IPS DF 6.9 (cell line): Measurements from ENCODE around the gene PITPNC1.

Experiments
- DNase-seq: peaks from one replicate; pipeline ENCODE4 v3.0.0-alpha.2; 2013; ENCODE audit warnings: low read depth, low spot score
- H3K27ac ChIP-seq: one replicate; pipeline ENCODE4 v1.5.1; 2013; ENCODE audit warnings: low read length, control low read depth
- H3K27me3 ChIP-seq: 2 replicates; pipeline ENCODE4 v1.6.1; 2013; ENCODE audit warnings: mild to moderate bottlenecking, low read length; ENCODE audit not compliant: control insufficient read depth, insufficient read depth
- H3K36me3 ChIP-seq: 2 replicates; pipeline ENCODE4 v1.6.1; 2013; ENCODE audit warnings: low read length; ENCODE audit not compliant: control insufficient read depth, insufficient read depth
- H3K4me1 ChIP-seq: 2 replicates; pipeline ENCODE4 v1.6.1; 2013; ENCODE audit warnings: low read length; ENCODE audit not compliant: control insufficient read depth, insufficient read depth
- H3K4me3 ChIP-seq: 2 replicates; pipeline ENCODE4 v1.5.1; 2013; ENCODE audit warnings: mild to moderate bottlenecking, low read length
- H3K9me3 ChIP-seq: 2 replicates; pipeline ENCODE4 v1.6.1; 2013; ENCODE audit warnings: low read length, inconsistent platforms; ENCODE audit not compliant: control insufficient read depth, insufficient read depth
- WGBS: extraction: QIAGEN DNeasy Blood & Tissue Kit; methylation state at CpG from one replicate; pipeline ENCODE4 v1.1.7; 2013; ENCODE audit warnings: mixed read lengths, missing lambda C conversion rate; ENCODE audit not compliant: insufficient read length, insufficient coverage; 5-methylcytosine and 5-hydroxymethylcytosine counted together

PITPNC1 gene

DNA sequence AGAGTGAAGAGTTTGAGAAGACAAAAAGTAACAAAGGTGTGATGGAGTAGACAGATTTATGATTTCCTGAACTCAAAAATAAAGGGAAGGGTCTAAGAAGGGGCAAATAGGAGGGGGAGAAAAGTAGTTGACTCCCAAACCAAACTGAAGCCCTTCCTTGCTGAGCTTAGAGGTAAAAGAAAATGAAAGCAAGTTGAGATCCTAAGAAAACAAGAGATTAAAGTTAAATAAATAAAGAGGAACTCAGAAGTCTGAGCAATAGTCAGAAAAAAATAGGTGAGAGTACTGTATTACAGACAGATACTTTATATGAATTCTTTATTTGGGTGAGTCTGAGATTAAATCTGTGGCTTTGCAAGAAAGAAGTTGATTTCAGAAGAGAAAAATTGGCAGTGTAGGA is 7.4 kb upstream of the PITPNC1 start:
- no peaks in the 10 kb centered on the region for H3K9me3 ChIP-seq
- H3K4me3 ChIP-seq, result no peak overlapping the region
- no peak overlapping the region for H3K27ac ChIP-seq
- peaks cover 2% of the 10 kb centered on the region; the same call in 1 of the 2 replicates for H3K4me1 ChIP-seq
- no peaks in the 10 kb centered on the region for H3K36me3 ChIP-seq
- H3K27me3 ChIP-seq, result no peaks in the 10 kb centered on the region
- DNase-seq, result no peak

DNA sequence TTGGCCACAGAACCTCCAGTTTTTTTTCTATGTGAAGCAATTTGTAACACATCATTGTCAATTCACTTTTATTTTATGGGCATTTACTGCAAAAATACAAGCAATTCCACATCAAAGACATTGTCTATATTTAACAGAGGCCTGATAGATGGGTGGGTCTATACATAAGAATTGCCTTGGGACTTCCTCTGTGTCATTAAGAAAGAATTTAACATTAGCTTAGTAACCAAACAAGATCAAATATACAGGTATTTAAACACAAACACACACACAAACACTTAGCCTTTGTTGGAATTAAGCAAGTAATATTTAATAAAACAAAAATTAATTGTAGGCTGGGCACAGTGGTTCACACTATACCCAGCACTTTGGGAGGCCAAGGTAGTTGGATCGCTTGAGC is 4.3 kb upstream of the PITPNC1 start:
- Histone ChIP-seq H3K4me1 (no peaks in the 10 kb centered on the region), H3K36me3 (no peaks in the 10 kb centered on the region), H3K4me3 (no peak overlapping the region), H3K9me3 (no peaks in the 10 kb centered on the region), H3K27ac (no peak overlapping the region), H3K27me3 (no peaks in the 10 kb centered on the region)
- no peak for DNase-seq
- WGBS, result no CpG with 5 or more reads among the region's 1 CpG

DNA sequence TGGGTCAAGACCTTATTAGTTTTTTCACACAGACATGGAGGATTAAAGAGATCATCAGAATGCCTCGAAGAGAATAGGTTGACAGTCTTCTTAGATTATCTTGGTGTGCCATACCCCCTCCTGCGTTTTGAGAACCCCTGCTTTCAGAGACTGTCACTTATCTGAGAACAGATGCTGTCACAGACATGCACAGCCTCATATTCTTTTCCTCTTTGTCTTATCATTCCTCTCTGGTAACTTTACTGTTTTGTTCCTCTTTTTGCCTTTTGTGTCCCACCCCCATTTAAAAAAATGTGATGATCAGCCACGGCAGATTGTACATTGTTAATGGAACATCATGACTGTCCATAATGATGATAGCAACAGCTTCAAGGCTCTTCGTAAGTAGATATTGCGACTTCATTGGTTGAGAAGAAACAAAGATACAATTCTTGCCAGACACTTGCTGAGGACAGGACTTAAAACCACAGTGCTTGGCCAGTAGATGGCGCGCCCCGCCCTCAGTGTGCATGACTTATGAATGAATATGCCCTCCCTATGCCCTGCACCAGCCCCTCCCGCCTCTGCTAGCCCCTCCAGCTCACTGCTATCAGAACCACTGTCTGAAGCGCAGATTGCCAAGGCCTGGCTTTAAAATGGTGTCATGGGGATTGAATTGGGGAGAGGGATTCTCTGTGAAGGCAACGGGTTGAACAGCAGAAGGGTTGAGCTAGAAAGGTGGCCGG is 2.6 kb upstream of the PITPNC1 start:
- WGBS, result no CpG with 5 or more reads among the region's 12 CpGs
- no peaks in the 10 kb centered on the region; the same call in 1 of the 2 replicates for H3K4me1 ChIP-seq
- no peaks in the 10 kb centered on the region for H3K27me3 ChIP-seq
- no peaks in the 10 kb centered on the region for H3K9me3 ChIP-seq
- H3K27ac ChIP-seq, result no peak overlapping the region
- peak; percentile 68 for DNase-seq
- no peaks in the 10 kb centered on the region for H3K36me3 ChIP-seq
- H3K4me3 ChIP-seq, result no peak overlapping the region

DNA sequence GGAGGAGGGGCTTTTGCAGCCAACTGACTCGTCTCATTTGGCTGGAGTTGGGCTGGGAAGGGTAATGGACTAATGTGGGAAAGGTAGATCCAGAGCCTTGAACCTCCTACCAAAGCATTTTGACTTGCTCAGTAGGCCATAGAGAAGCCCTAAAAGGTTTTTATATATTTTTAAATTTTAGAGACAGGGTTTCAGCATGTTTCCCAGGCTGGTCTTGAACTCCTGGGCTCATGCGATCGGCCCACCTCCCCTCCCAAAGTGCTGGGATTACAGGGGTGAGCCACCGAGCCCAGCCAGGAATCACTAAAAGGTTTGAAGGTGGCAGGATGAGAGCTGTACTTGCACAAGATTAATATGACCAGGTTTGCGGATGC is 2.0 kb upstream of the PITPNC1 start:
- no peak overlapping the region for H3K4me3 ChIP-seq
- no peaks in the 10 kb centered on the region for H3K27me3 ChIP-seq
- no peak overlapping the region for H3K27ac ChIP-seq
- WGBS, result no CpG with 5 or more reads among the region's 5 CpGs
- no peaks in the 10 kb centered on the region for H3K36me3 ChIP-seq
- no peaks in the 10 kb centered on the region; the same call in 1 of the 2 replicates for H3K4me1 ChIP-seq
- no peak for DNase-seq
- H3K9me3 ChIP-seq, result no peaks in the 10 kb centered on the region

DNA sequence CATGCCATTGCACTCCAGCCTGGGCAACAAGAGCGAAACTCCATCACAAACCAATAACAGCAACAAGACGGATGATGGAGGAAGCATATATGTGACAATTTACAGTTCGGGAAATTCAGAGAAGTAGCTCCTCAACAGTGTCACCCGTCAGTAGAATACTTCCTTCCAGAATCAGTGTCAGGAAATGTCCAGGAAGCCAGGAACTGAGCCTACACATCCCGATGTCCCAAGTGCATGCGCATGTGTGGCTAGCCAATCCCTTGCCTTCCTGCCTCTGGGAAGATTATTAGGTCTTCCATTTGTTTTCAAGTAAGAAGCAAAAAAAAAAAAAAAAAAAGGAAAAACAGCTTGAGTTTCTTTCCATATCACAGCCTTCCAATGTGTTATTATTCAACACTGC is 1.4 kb upstream of the PITPNC1 start:
- WGBS, result no CpG with 5 or more reads among the region's 6 CpGs
- no peak overlapping the region for H3K27ac ChIP-seq
- no peaks in the 10 kb centered on the region for H3K9me3 ChIP-seq
- no peaks in the 10 kb centered on the region for H3K27me3 ChIP-seq
- H3K4me3 ChIP-seq, result no peak overlapping the region
- DNase-seq, result no peak
- H3K4me1 ChIP-seq, result no peaks in the 10 kb centered on the region; the same call in 1 of the 2 replicates
- no peaks in the 10 kb centered on the region for H3K36me3 ChIP-seq

DNA sequence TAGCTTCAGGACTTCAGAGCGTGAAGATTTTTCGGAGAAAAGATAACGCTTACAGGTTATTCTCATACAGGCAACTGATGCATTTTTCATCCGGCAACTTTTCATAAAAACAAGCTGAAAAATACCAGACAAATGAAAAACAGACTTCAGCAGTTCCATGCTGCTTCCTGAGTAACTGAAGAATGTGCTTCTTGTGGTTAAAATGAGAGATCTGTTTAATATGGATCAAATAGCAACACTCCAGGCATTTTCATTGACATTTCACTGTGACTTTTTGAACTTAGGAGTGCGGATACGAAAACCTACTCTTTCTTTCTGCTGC is 705 bp upstream of the PITPNC1 start:
- DNase-seq, result no peak
- H3K27me3 ChIP-seq, result no peaks in the 10 kb centered on the region
- no CpG with 5 or more reads among the region's 6 CpGs for WGBS
- H3K4me3 ChIP-seq, result peak overlapping the region; percentile 91; the same call in 1 of the 2 replicates
- H3K27ac ChIP-seq, result no peak overlapping the region
- no peaks in the 10 kb centered on the region for H3K36me3 ChIP-seq
- H3K9me3 ChIP-seq, result no peaks in the 10 kb centered on the region
- H3K4me1 ChIP-seq, result no peaks in the 10 kb centered on the region; the same call in 1 of the 2 replicates

DNA sequence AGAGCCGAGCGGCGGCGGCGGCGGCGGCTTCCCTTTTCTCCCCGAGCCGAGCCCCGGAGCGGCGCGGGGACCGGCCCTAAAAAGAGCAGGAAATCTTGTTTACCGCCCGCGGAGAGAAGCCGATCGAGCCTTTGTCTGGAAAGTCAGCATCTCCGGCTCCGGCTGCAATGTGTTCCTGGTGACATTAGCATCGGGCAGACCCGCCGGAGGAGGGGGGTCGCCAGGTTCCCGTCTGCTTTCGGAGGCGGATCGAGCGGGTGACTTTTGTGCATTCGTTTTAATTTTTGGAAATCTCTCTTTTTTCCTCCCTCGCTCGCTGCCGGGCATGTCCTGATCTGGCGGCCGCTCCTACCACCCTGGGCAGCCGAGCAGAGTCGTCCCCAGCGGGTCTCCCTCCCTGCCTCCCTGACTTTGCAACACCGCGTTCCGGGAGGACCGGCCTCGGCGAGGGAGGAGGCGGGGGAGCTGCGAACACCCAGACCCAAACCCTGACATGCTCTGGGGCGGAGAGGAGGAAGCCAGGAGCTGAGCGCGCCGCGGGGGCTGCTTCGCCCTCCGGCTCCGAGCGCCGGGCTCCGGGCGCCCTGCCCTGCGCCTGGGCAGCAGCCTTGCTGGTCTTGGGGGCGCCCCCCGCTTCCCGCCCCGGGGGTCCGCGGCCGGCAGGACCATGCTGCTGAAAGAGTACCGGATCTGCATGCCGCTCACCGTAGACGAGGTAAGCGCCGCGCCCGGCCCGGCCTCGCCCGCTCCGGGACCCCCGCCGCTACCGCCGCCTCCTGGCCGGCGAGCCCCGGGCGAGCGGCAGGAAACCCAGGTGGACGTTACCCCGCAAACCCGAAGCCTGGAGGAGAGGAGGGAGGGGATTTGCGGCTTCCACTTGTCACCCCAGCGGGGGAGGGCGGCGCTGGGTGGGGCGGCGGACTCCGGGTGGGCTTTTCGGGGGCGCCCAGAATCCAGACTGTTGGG is 690 bp downstream of the PITPNC1 start:
- no CpG with 5 or more reads among the region's 100 CpGs for WGBS
- no peak overlapping the region for H3K27ac ChIP-seq
- no peaks in the 10 kb centered on the region for H3K27me3 ChIP-seq
- DNase-seq, result no peak
- H3K36me3 ChIP-seq, result no peaks in the 10 kb centered on the region
- no peaks in the 10 kb centered on the region for H3K9me3 ChIP-seq
- peak overlapping the region; percentile 91 for H3K4me3 ChIP-seq
- H3K4me1 ChIP-seq, result no peaks in the 10 kb centered on the region; the same call in 1 of the 2 replicates

DNA sequence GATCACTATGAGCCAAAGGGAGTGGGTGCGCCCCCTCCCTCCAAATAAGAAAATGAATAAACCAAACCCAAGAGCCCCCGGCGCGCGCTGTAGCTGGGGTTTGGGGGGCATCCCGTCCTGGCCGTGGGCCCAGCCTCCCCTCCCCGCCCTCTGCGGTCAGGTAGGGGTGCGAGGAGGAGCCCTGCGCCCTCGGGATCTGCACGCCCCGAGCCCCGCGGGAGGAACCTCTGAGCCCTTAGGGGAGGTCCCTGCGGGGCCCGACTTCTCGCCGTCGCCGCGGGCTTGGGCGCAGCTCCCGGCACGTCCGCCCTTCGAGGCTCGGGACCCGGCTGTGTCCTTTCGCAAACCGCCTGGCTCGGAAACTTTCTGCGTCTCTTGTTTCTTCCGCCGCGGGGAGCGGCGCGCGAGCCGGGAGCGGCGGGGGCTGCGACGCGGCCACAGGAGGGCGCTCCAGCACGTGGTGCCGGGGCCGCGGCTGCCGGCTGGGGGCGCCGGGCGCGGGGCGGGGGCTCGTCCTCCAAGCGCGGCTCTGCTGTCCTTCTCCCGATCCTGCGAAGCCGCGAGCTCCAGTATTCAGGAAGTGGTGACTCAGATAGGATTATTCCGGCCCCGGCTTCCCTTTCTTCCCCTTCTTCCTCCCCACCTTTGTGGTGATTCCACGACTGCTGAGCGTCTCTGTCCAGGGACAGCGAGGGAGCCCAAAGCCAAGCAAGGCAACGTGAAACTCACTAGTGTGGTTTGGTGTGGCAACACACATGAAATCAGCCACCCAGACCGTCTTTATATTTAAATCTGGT is 1.6 kb downstream of the PITPNC1 start:
- DNase-seq, result peak; percentile 45
- Histone ChIP-seq H3K4me3 (peak overlapping the region; percentile 91; the same call in 1 of the 2 replicates), H3K27ac (no peak overlapping the region), H3K4me1 (no peaks in the 10 kb centered on the region; the same call in 1 of the 2 replicates), H3K27me3 (no peaks in the 10 kb centered on the region), H3K9me3 (no peaks in the 10 kb centered on the region), H3K36me3 (no peaks in the 10 kb centered on the region)
- no CpG with 5 or more reads among the region's 72 CpGs for WGBS

DNA sequence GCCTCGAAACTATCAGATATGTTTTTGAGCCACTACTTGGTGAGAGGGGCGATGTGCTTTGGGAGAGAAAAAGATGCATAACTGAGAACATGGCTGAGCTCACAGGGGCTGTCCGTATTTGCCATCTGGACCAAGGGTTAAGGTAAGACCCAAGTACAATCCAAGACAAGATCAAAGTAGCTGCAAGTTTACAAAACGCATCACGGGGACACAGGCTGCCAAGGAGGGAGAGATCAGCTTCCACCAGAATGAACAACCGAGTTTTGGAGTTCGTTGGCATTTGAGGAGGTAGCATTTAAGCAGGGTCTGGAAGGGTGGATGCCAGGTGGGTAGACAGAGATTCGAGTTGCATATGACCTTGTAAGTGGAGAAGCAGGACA is 2.2 kb downstream of the PITPNC1 start:
- Histone ChIP-seq H3K4me3 (peak overlapping the region; percentile 91; the same call in 1 of the 2 replicates), H3K36me3 (no peaks in the 10 kb centered on the region), H3K9me3 (no peaks in the 10 kb centered on the region), H3K27me3 (no peaks in the 10 kb centered on the region), H3K4me1 (no peaks in the 10 kb centered on the region; the same call in 1 of the 2 replicates), H3K27ac (no peak overlapping the region)
- no CpG with 5 or more reads among the region's 8 CpGs for WGBS
- no peak for DNase-seq

DNA sequence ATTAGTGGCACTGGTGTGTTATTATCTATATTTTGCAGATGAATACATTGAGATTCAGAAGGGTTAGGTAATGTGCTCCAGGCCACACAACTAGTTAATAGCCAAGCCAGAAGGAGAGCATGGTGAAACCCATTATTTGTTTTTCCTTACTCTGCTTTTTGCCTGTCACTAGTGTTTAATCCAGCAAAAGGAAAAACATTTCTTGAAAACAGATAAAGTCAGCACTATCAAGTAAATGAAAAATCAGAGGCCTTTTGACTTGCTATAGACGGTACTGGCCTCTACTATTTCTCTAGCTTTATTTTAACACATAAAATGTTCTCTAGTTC is 4.8 kb downstream of the PITPNC1 start:
- DNase-seq, result no peak
- H3K4me1 ChIP-seq, result no peaks in the 10 kb centered on the region; the same call in 1 of the 2 replicates
- H3K9me3 ChIP-seq, result no peaks in the 10 kb centered on the region
- no peaks in the 10 kb centered on the region for H3K36me3 ChIP-seq
- no CpG with 5 or more reads among the region's 1 CpG for WGBS
- H3K4me3 ChIP-seq, result no peak overlapping the region
- H3K27me3 ChIP-seq, result no peaks in the 10 kb centered on the region
- no peak overlapping the region for H3K27ac ChIP-seq
